Esophagus mucosa (tissue), 1 donor: ENCODE data around the gene ZNF556. TPM values are rescaled to one million over a fixed set of nuclear protein-coding genes. Genes with fewer than 3 reads are reported as not detected.
"Not testable (repeated sequence)": the region's sequence is repeated elsewhere in the genome, so short reads cannot be mapped to it uniquely, and the experiment has no call there.

Experiments used
- ATAC-seq: fragments of 200-7000 bp; cut with Tn5 transposase; one replicate; pipeline ENCODE4 v1.9.1; 2020
- total RNA-seq: library from RNA; stranded (reverse); gene quantifications from one replicate; pipeline ENCODE4 v1.2.4, GENCODE V29; 2023
- donor health status: DM: yes; HTN: yes; CAD: no.

Gene ZNF556
- total RNA-seq, 1 donor from 2014 or later: 0.60 TPM

DNA sequence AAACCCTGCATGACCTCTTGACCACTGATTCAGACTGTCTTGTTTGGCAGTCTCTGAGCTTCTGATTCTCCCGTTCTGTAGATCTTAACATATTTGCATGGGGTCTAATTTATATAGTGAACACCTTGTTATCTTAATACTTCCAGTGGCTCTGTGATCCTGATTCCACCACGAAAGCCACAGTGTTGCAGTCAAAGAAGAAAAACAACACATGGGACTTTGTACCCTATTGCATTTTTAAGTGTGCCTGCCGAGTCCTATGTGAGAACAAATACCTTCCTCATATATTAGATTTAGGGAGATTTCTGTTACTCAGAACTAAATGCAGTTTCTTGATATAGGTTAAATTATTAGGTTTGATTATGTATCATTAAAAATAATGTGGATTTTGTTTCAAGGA, 12.3 kb upstream of the ZNF556 start:
- ATAC-seq: no peak

DNA sequence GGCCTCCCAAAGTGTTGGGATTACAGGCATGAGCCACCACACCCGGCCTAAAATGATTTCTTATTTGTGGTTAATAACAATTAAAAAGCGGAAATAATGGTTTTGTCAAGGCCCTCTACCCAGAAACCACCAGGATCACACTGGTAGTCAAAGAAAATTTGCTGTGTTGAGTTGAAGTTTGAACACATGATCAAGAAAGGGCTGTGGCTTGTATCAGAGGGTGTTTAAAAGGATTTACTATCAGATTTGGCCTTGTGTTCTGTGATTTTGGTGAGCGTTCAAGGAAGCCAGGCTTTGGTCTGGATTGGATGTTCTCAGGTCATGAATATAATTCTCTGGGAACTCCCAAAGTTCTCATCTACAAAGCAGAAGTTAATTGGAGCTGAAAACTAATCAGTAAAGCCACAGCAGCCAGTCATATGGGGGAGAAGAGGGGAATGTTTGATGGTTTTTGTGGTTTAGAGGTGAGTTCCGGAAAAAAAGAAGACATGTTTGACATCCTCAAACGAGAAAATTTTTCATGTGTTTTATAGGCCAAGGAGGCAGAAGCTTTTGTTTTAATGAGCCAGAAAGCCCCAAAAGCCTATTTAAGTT, 10.6 kb upstream of the ZNF556 start:
- ATAC-seq: no peak

DNA sequence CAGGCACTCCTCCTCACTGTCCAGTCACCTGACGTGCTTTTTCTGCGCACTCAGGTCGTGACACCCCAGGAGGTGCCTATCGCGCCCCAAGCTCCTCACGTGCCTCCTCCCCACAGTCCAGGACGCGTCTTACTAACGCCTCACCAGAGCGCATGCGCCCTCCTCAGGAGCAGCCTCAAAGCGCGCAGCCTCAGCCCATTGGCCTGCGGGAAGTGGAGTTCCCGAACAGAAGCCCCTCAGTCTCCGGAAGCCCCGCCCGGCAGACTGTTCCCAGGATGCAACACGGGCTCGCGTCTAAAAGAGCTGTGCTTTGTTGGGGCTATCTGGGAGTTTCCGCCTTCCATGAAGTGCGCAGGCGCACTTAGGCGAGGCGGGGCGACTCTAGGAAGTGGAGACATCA, 8.3 kb upstream of the ZNF556 start:
- no peak for ATAC-seq

DNA sequence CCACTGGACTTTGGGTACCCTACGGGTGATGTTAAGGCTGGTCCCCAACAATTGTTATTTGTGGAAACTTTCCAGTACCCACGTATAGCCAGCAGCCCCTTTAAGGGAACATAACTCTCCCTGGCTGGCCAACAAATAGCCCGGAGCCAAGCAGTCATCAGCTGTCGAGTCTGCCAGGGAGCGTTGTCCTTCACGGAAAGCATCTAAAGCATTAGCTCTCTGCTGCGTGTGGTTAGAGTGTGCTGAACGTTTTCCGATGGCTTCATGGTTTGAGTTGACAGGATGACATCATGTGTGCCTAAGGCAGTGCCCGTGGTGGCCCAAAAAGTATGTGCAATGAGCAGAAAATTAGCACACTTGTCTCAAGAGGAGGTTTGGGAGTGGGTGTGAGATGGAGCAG, 3.3 kb upstream of the ZNF556 start:
- no peak for ATAC-seq

DNA sequence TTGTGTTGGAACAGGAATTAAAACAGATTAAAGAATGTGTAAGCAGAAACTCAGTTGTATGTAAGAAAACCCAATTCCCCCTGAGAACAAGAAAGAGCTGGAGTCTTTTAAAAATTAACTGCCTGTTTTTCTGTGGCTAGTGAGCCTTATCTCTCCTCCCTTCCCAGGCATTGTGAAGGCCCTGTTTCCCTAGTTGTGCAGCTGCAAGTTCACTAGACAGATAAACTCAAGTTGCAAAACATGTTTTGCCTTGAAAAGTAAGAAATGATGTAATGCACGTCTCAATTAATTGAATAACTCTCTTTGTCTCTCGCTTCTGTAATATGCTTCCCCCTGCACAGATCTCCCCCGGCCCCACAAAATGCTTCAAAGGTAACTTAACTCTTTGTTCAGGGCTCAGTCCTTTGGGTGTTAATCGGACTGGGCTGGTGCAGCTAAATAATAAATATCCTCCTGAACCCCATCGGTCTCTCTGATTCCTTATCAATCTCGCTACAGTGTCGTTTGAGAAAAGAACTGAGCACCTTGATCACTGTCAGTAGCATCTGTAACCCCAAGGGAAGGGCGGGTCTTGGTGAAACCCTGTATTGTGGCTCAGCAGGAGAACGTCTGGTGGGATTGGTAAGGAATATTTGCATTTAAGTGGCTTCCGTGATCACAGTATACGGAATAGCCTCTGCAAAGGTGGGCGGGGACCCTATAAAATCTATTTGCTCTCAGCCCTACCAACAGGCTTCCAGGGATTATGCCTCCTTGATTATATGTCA, 1.6 kb upstream of the ZNF556 start:
- no peak for ATAC-seq

DNA sequence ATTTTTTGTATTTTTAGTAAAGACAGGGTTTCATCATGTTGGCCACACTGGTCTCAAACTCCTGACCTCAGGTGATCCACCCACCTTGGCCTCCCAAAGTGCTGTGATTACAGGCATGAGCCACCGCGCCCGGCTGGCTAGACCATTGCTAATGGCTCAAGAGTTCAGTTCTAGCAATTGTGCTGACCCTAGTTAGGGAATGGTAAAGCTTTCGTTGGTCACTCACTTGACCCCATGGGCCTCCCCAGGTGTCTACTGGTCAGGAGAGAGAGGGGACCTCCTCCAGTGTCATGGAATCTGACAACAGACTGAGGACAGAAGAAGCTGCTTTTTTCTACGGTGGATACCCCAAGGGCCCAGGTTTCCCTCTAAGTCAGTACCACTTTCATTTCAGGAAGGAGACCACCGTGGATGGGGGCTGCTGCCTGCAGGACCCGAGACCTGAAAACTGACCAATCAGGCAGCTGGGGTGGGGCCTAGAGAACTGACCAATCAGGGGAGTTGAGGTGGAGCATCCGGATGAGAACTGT, 575 bp upstream of the ZNF556 start:
- ATAC-seq: no peak

DNA sequence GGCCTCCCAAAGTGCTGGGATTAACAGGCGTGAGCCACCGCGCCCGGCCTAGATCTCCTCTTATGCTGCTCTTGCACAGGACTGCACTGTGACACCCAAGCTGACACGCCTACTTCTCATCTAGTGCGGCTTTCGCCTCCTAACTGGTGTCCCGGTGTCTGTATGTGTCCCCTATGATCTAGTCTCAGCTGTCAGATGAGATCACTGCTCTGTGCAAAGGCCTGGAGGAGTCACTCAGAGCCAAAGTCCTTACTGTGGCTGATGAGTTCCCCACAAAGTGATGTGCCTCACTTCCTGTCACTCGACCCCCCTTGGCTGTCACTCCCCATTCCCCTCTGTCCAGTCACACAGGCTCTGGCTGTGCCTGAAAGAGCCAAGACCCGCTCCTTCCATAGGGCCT, 2.5 kb downstream of the ZNF556 start:
- ATAC-seq: no peak

DNA sequence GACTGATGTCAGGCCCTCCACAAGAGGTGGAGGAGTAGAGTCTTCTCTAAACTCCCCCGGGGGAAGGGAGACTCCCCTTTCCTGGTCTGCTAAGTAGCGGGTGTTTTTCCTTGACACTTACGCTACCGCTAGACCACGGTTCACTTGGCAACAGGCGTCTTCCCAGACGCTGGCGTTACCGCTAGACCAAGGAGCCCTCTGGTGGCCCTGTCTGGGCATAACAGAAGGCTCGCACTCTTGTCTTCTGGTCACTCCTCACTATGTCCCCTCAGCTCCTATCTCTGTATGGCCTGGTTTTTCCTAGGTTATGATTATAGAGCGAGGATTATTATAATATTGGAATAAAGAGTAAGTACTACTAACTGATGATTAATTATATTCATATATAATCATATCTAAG, 5.0 kb downstream of the ZNF556 start:
- ATAC-seq: not testable (repeated sequence)

DNA sequence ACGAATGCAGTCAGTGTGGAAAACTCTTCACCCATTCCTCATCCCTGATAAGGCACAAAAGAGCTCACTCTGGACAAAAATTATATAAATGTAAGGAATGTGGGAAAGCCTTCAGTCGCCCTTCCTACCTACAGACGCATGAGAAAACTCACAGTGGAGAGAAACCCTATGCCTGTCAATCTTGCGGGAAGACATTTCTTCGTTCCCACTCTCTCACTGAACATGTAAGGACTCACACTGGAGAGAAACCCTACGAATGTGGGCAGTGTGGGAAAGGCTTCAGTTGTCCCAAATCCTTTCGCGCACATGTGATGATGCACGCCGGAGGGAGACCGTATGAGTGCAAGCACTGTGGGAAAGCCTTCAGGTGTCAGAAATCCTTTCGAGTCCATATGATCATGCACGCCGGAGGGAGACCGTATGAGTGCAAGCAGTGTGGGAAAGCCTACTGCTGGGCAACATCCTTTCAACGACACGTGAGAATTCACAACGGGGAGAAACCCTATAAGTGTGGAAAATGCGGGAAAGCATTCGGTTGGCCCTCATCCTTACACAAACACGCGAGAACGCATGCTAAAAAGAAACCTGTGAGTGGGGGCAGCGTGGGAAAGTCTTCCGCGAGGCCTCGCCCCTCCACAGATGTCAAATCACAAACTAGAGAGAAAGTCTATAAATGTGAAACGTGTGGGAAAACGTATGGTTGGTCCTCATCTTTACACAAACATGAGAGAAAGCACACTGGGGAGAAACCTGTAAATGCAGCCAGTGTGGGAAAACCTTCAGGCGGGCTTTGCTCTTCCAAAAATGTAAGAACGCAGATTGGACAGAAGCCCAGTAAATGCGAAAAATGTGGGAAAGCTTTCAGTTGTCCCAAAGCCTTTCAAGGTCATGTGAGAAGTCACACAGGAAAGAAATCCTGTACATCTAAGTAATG, 10.5 kb downstream of the ZNF556 start:
- no peak for ATAC-seq

DNA sequence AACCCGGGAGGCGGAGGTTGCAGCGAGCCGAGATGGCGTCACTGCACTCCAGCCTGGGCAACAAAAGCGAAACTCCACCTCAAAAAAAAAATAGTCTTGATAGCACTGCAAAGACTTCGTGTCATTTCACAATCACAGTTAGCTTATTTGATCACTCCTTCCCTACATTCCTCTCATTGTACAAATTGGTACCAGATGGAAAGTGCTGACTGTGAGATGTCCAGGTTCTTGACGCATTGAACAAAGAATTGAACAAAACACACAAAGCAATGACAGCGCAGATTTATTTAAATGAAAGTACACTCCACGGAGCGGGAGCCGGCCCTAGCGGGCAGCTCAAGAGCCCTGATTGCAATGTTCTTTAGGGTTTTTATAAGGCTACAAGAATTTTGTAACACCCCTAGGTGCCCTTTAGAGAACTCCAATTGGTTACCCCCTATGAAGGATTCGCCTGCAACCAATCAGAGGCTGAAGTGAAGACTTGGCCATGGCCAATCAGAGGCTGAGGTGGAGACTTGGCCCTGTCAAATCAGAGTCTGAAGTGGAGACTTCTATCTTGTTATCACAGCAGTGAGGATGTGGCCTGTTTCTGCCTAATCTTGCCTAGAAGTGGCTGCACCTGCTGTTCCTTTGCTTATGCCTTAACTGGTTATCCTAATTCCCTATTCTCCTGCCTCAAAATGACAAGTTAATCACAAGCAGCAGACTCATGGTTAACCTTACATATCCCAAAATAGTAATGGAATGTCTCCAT, 16.7 kb downstream of the ZNF556 start:
- ATAC-seq: no peak

DNA sequence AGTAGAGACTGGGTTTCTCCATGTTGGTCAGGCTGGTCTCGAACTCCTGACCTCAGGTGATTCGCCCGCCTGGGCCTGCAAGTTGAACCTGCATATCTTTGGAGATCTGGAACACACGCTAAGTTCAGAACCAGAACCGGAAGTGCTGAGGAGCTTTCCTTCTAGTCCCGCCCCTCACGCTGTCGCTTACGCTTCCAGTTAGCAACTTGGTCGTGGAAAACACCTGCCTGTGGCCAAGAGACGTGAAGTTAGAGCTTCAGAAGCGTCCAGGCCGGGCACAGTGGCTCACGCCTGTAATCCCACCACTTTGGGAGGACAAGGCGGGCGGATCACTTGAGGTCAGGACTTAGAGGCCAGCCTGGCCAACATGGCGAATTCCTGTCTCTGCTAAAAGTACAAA, 18.6 kb downstream of the ZNF556 start:
- no peak for ATAC-seq

DNA sequence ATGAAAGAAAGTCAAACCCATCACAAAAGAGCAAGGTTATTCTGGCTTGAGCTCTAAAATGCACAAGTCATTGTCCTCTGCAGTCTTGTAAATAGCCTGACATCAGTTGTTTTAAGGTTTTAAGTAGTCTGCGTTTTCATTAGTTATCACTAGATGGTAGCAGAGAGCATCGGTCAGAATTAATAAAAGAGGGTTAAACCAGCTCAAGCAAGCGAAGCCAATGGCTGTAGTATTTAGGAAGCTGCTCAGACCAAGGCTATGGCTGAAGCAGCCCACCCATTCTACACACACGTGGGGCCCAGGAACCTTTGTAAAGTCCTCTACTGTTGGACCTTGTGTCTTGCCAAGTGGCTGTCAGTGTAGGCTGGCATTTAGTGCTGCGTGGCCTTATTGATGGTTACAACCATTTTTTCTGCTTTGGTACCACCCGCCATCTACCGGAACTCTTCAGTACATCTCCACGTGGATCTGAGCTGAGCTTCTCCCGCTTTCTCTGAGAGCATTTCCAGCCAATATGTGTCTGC, 20.3 kb downstream of the ZNF556 start:
- ATAC-seq: peak; percentile 65

DNA sequence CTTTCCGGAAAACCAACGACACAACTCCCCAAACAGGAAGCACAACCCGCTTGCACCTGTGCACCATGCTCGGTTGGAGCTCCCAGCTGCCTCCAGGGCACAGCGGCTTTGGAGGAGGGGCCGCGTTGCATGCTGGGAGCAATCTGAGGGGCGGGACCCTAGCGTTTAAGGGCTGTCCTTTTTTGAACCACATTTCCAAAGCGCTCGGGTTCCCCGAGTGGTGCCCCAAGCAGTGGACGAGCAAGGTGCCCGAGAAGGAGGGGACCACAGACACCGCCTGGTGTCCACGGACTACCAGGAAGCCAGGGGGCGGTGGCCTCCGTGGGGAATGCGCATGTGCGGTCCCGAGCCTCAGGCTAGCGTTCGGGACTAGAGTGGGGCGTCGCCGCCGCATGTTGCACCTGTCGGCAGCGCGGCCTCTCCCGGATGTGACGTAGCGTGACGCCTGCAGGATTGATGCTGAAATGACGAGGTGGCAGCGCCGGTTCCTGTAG, 21.6 kb downstream of the ZNF556 start:
- peak; percentile 39 for ATAC-seq

DNA sequence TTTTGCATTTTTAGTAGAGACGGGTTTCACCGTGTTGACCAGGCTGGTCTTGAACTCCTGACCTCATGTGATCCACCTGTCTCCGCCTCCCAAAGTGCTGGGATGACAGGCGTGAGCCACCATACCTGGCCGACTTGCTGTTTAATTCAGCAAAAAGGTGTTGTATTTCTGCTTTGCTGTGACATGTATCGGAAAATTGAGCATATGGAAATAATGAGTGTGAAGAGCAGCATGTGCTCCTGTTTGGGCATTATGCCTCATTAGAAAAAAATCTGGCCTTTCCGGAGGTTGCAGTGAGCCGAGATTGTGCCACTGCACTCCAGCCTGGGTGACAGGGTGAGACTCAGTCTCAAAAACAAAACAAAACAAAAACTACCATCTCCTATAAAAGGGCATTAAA, 23.4 kb downstream of the ZNF556 start:
- ATAC-seq: not testable (repeated sequence)

DNA sequence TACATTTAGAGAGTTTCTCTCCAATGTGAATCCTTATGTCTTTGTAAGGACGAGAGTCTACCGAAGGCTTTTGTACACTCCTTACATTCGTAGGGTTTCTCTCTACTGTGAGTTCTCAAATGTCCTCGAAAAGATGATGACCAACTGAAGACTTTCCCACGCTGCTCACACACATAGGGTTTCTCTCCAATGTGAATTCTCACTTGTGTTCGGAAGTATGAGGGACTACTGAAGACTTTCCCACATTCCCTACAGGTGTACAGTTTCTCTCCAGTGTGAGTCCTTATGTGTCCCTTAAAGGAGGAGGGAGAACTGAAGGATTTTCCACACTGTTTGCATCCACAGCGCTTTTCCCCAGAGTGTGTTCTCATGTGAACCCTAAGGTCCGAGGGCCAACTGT, 29.6 kb downstream of the ZNF556 start:
- no peak for ATAC-seq

DNA sequence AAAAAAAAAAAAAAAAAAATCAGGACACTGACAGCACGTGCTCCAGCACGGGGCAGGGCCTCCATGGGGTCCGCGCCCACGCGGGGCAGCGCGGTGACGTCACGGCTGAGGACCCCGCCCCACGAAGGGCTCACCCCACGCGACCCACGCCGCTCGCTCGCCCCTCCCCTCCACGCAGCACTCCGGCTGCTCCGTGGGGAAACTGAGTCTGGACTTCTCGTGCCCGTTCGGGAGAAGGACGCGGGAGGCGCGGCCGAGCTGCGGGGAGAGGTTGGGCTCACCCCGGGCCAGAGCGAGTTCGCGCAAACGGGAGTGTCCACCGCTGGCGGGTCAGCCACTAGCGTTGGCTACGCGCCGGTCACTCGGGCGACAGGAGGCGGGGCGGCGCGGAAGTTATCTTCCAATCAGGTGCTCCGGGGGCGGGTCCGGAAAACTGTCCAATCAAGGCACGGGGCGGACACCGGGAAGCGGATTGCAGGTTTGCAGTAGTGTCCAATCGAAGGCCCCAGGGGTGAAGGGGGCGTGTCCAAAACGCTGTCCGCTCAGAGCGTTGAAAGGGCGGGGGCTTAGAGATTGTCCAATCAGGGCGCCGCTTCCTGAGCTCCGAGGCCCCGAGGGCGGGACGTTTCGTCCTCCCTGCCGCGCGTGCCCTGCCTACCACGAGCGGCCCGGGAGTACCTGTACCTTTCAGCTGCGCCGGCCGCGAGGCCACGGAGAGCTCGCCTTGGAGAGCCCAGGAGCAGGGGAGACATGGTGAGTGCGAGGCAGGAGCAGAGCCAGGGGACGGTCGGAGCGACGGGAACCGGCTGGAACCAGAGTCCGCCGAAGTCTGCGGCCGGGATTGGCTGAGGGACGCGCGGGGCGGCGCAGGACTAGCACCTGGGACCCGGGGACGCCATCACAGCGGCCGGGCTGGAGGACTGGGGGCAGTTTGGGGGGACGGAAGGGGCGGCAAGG, 33.4 kb downstream of the ZNF556 start, which contains the start of gene ZNF57:
ZNF57 (plus strand) TSS at position 633 of the 957 bp plus-strand sequence; CDS start at position 751, 118 bp downstream.
- ATAC-seq: peak; percentile 96

DNA sequence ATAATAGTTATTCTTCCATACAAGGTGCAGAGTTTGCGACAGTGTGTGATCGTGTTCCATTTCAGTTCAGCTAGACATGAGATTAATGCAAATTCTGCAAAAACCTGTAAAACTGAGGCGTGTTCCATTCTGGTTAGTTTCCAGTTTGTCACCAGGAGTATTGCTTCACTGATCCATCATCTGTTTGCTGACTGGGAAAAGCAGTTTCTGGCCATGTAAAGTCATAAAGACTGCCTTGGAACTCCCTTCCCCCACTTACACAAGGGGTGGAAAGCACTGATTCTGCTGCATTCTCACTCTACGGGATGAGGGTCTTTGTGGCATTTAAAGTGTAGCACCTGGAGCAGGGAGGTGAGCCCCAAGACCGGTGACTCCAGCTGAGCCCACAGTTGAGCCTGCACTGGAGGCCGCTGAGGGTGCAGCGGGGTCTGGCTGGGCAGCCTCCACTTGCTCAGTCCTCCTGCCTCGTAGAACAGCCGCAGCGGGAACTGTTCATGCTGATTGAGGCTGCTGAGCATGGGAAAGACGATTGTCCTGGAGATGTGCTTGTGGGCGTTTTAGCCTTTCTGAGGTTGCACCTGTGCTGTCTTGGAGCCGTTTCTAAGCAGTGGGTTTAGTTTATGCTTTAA, 35.6 kb downstream of the ZNF556 start:
- peak; percentile 22 for ATAC-seq

DNA sequence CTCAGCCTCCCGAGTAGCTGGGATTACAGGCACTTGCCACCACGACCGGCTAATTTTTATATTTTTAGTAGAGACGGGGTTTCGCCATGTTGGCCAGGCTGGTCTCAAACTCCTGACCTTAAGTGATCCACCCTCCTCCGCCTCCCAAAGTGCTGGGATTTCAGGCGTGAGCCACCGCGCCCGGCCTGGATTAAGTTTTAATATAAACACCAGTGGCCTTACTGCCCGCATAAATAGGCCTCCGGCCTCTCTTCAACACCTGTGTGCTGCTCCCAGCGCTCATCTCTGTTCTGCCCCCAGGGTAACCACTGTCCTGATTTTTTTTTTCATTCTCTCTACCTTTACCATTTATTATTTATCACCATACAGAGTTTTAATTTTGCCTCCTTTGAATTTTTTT, 36.2 kb downstream of the ZNF556 start:
- not testable (repeated sequence) for ATAC-seq

DNA sequence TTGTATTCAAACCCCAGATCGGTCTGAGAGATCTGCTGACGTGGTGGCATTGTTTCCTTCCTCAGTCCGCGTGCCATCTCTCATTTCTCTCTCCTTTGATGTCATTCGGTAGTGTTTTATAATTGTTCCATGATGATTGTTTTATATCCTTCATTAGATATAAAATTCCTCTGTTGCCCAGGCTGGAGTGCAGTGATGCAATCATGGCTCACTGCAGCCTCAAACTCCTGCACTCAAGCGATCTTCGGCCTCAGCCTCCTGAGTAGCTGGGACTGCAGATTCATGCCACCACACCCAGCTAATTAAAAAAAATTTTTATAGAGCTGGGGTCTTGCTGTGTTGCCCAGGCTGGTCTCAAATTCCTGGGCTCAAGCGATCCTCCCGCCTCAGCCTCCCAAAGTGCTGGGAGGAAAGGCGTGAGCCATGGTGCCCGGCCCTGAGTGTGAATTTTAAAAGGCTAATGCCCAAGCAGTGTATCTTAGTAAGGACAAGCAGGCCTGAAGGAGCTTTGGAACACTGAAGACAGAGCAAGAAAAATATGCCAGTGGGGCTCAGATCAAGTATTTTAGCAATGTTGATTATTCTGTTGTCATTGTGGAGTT, 38.9 kb downstream of the ZNF556 start:
- ATAC-seq: no peak
